Measurements from ENCODE around the gene BRAP.

DNA sequence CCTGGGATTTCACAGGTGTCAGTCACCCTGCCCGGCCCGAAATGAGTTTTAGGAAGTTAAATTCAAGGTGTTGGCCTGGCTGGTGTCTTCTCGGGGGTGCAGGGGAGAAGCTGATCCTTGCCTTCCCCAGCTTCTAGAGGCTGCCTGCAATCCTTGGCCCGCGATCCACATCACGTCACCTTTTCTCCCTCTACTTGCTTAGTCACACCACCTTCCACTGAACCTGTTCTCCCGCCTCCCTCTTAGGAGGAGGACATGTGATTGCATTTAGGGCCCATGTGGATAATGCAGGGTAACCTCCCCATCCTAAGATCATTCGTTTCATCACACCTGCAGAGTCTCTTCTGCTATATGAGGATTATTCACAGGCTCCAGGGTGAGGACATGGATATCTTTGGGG is 61.2 kb downstream of the BRAP start:
- TF ChIP-seq EZH2 (optimal IDR thresholded peaks at IDR 0.05; ENCODE audit: low read depth, low read length): no peak
- TF ChIP-seq, protein P1, sequence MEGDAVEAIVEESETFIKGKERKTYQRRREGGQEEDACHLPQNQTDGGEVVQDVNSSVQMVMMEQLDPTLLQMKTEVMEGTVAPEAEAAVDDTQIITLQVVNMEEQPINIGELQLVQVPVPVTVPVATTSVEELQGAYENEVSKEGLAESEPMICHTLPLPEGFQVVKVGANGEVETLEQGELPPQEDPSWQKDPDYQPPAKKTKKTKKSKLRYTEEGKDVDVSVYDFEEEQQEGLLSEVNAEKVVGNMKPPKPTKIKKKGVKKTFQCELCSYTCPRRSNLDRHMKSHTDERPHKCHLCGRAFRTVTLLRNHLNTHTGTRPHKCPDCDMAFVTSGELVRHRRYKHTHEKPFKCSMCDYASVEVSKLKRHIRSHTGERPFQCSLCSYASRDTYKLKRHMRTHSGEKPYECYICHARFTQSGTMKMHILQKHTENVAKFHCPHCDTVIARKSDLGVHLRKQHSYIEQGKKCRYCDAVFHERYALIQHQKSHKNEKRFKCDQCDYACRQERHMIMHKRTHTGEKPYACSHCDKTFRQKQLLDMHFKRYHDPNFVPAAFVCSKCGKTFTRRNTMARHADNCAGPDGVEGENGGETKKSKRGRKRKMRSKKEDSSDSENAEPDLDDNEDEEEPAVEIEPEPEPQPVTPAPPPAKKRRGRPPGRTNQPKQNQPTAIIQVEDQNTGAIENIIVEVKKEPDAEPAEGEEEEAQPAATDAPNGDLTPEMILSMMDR (IDR thresholded peaks at IDR 0.05; ENCODE audit: low read length): no peak
